Loucy (cell line): ENCODE results near the gene CYSLTR2.
"Not testable (repeated sequence)": the region's sequence is repeated elsewhere in the genome, so short reads cannot be mapped to it uniquely, and the experiment has no call there.

Experiments used
- H2AFZ ChIP-seq: fragments of 200-600 bp; sonication (generic); 2 replicates; pipeline ENCODE4 v1.6.0; 2016; ENCODE audit warnings: antibody characterized with exemption, mild to moderate bottlenecking, low read length, moderate library complexity
- H3F3A ChIP-seq: fragments of 200-600 bp; 2 replicates; pipeline ENCODE4 v1.6.0; 2016; ENCODE audit warnings: antibody characterized with exemption, low read depth, mild to moderate bottlenecking
- H3K27me3 ChIP-seq: fragments of 200-600 bp; sonication (generic); 2 replicates; pipeline ENCODE4 v1.6.1; 2014; ENCODE audit warnings: low read length, mild to moderate bottlenecking; ENCODE audit not compliant: insufficient read depth, poor library complexity, severe bottlenecking
- H3K36me3 ChIP-seq: fragments of 200-600 bp; sonication (generic); 2 replicates; pipeline ENCODE4 v1.6.1; 2016; ENCODE audit warnings: low read length; ENCODE audit not compliant: insufficient read depth
- H3K4me1 ChIP-seq: fragments of 200-600 bp; sonication (generic); 2 replicates; pipeline ENCODE4 v1.5.1; 2014; ENCODE audit warnings: low read length, mild to moderate bottlenecking; ENCODE audit not compliant: insufficient read depth, poor library complexity, severe bottlenecking
- H3K4me2 ChIP-seq: fragments of 200-600 bp; sonication (generic); 2 replicates; pipeline ENCODE4 v1.6.0; 2014; ENCODE audit warnings: antibody characterized with exemption, low read length, low read depth, mild to moderate bottlenecking; ENCODE audit not compliant: poor library complexity, severe bottlenecking
- H3K4me3 ChIP-seq: fragments of 200-600 bp; sonication (generic); 2 replicates; pipeline ENCODE4 v1.5.1; 2014; ENCODE audit warnings: low read length, mild to moderate bottlenecking, mixed read lengths; ENCODE audit not compliant: poor library complexity, severe bottlenecking
- H3K79me2 ChIP-seq: fragments of 200-600 bp; sonication (generic); 2 replicates; pipeline ENCODE4 v1.6.1; 2014; ENCODE audit warnings: low read length; ENCODE audit not compliant: insufficient read depth
- H3K9ac ChIP-seq: fragments of 200-600 bp; sonication (generic); 2 replicates; pipeline ENCODE4 v1.6.0; 2014; ENCODE audit warnings: mild to moderate bottlenecking, low read depth, low read length, moderate library complexity; ENCODE audit not compliant: poor library complexity, severe bottlenecking
- H3K9me2 ChIP-seq: fragments of 200-600 bp; sonication (generic); replicated peaks from 2 replicates; pipeline ENCODE4 v1.6.1; 2016; ENCODE audit warnings: low read depth, low read length, mixed read lengths
- H3K9me3 ChIP-seq: fragments of 200-600 bp; sonication (generic); 2 replicates; pipeline ENCODE4 v1.6.1; 2014; ENCODE audit warnings: mild to moderate bottlenecking, antibody characterized with exemption, low read length, low read depth; ENCODE audit not compliant: insufficient read depth
- H4K20me1 ChIP-seq: fragments of 200-600 bp; sonication (generic); 2 replicates; pipeline ENCODE4 v1.6.0; 2014; ENCODE audit warnings: antibody characterized with exemption, low read length, mild to moderate bottlenecking; ENCODE audit not compliant: insufficient read depth, poor library complexity, severe bottlenecking
- CTCF ChIP-seq: fragments of 200-600 bp; sonication (generic); conservative IDR thresholded peaks from 2 replicates; pipeline ENCODE4 v1.5.1; 2014; ENCODE audit warnings: mild to moderate bottlenecking, antibody characterized with exemption, low read length
- EZH2phosphoT487 ChIP-seq: fragments of 200-600 bp; IDR thresholded peaks from 2 replicates; pipeline ENCODE4 v1.6.1; 2018; ENCODE audit warnings: antibody characterized with exemption, mild to moderate bottlenecking, moderate library complexity, borderline replicate concordance

The CYSLTR2 gene

GRCh38 chr13:48662226-48662625 lies 8.5 kb downstream of the CYSLTR2 start:
- Histone ChIP-seq H3K9me3 (peaks cover 3% of the 10 kb centered on the region; the same call in 1 of the 2 replicates), H3K4me2 (no peak overlapping the region), H3K9me2 (no peaks in the 10 kb centered on the region), H3K4me1 (no peaks in the 10 kb centered on the region), H3K9ac (no peak overlapping the region), H3F3A (no peaks in the 10 kb centered on the region), H4K20me1 (no peaks in the 10 kb centered on the region), H3K4me3 (no peak overlapping the region), H2AFZ (no peak overlapping the region), H3K27me3 (no peaks in the 10 kb centered on the region), H3K79me2 (no peaks in the 10 kb centered on the region), H3K36me3 (no peaks in the 10 kb centered on the region)
- TF ChIP-seq EZH2phosphoT487 (no peak), CTCF (no peak)

GRCh38 chr13:48667136-48667535 lies 13.4 kb downstream of the CYSLTR2 start:
- no peak overlapping the region for H3K9ac ChIP-seq

GRCh38 chr13:48671421-48671820 lies 17.7 kb downstream of the CYSLTR2 start:
- H3K79me2 ChIP-seq, H3K36me3 ChIP-seq, H3K4me1 ChIP-seq, H4K20me1 ChIP-seq, H3K4me3 ChIP-seq, H3K4me2 ChIP-seq, H3K9ac ChIP-seq, H3F3A ChIP-seq, H3K9me3 ChIP-seq, H3K27me3 ChIP-seq, H2AFZ ChIP-seq, H3K9me2 ChIP-seq: not testable (repeated sequence)

More at GRCh38 chr13:48667136-48667535, 13.4 kb downstream of the CYSLTR2 start:
- H3F3A ChIP-seq, result no peaks in the 10 kb centered on the region
- no peaks in the 10 kb centered on the region for H3K27me3 ChIP-seq
- no peaks in the 10 kb centered on the region for H3K79me2 ChIP-seq
- H3K4me2 ChIP-seq, result no peak overlapping the region
- no peak overlapping the region for H3K4me3 ChIP-seq
- no peaks in the 10 kb centered on the region for H3K4me1 ChIP-seq
- H4K20me1 ChIP-seq, result no peaks in the 10 kb centered on the region
- no peaks in the 10 kb centered on the region for H3K9me2 ChIP-seq
- H3K9me3 ChIP-seq, result peaks cover 10% of the 10 kb centered on the region
- TF ChIP-seq EZH2phosphoT487 (no peak), CTCF (no peak)
- H2AFZ ChIP-seq, result no peak overlapping the region
- H3K36me3 ChIP-seq, result no peaks in the 10 kb centered on the region

GRCh38 chr13:48675247-48675646 lies 21.5 kb downstream of the CYSLTR2 start:
- Histone ChIP-seq H2AFZ (0 out of 2 replicates have a peak overlapping the region, but pooled peaks have one; percentile 60), H3K27me3 (no peaks in the 10 kb centered on the region), H4K20me1 (no peaks in the 10 kb centered on the region), H3K9ac (no peak overlapping the region), H3K4me2 (no peak overlapping the region), H3K4me3 (no peak overlapping the region), H3K9me2 (no peaks in the 10 kb centered on the region), H3K79me2 (no peaks in the 10 kb centered on the region), H3K36me3 (no peaks in the 10 kb centered on the region), H3K9me3 (peaks cover 3% of the 10 kb centered on the region; the same call in 1 of the 2 replicates), H3K4me1 (peaks cover 35% of the 10 kb centered on the region), H3F3A (0 out of 2 replicates have a peak, but pooled peaks cover 3% of the 10 kb centered on the region)
- TF ChIP-seq EZH2phosphoT487, result no peak
- no peak for TF ChIP-seq CTCF
